CD4-positive, alpha-beta T cell treated with Interleukin-15 for 4 hours (primary cell): ENCODE measurements around the gene ELK4.

Source experiments
- DNase-seq: peaks from one replicate; pipeline ENCODE4 v3.0.0-alpha.2; 2020; ENCODE audit warnings: low spot score

The ELK4 gene

DNA sequence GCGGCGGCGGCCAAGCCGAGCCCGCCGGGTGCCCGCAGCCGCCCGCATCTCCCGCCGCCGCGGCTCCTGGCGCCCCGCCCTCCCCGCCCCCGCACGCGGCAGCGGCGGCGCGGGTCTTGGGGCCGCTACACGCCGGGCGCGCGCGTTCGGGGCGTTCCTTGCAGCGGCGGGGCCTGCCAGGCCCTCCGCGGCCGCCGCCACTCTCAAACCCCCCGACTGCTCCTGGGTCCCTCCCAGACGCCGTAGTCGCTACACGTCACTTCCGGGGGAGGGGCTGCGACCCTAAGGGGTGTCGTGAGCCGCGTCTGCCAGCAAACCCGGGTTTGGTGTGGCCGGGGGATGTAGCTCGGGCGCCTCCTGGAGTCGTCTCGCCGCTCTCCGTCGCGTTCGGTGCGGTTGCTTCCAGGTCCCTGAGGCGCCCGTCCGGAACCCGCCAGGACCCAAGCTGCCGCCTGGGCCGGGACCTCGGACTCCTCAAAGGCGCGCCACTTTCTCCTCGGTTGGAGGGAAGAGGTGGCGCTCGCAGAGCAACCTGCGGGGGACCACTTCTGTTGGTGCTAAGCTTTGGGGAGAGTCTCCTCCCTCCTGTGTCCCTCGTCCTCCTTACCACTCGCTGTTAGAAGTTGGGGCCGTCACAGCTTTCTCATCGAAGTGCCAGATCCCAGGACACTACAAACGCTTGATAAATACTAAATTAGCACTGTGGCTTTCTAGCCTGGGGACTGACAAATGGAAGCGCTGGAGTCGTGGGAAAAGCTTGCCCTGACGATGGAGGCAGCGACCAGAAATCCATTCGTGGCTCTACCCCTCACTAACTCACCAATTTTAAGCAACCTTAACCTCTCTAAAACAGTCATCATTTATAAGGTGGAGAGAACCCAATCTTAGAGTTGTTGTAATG is at the start of gene ELK4:
Gene ELK4, minus strand, starts transcription at position 244 of the 901 bp plus-strand sequence. CDS start 8,129 bp downstream, outside the sequence.
- peak; percentile 99 for DNase-seq

DNA sequence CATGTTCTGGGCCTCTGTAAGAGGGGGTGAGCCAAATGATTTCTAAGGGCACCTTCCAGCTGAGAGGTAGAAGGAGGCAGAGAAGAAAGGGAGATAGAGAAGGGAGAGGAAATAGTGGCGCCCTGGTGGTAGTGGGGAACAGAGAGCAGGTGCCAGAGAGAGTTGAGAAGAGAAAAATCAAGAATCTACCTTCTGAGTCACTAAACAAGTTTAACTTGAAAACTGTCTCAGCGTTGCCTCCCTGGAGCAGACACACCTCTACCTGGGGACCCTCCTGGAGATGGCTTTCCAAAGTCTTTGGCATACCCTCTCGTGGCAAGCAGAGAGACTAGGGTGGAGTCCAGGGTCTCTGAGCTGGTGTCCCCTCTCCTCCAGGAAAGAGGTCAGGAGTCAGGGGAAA is 49.6 kb upstream of the ELK4 start:
- DNase-seq = no peak

DNA sequence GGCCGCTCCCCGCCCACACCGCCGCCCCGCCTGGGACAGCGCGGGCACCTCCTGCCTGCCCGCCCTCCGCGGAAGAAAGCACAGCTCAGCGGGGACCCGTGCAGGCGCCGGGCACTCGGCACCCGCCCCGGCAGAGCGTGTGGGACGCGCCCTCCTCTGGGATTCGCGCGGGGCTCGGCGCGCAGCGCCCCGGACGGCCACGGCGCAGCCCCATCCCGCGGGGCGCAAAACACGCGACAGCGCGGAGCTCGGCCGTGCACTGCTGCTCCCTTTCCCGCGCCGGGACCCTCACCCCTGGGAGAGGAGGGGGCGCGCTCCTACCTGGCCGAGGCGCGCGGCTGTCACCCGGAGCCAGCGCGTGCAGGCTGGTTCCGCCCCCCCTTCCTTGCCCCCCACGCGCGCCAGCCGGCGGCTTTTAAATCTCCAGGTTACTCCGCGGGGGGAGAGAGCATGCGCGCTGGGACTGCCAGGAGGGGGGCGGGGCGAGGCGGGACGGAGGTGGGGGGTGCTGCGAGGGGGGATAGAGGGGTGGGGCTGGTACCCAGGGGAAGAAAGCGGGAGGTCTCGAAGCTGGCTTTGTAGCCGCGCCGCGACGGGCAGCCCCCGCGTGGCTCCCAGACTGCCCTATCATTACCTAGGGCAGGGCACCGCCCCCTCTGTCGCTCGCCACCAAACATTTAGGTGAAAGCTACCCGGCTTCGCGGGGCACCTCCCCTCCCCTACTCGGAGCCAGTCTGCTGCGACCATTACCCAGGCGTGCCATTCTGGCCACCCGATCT is 48.5 kb upstream of the ELK4 start, which contains the start of gene SLC45A3:
Gene SLC45A3, minus strand, starts transcription at position 437 of the 779 bp plus-strand sequence. CDS start 15,853 bp downstream, outside the sequence.
- no peak for DNase-seq

GRCh38 chr1:205678286-205679111 is 46.7 kb upstream of the ELK4 start:
- no peak for DNase-seq

DNA sequence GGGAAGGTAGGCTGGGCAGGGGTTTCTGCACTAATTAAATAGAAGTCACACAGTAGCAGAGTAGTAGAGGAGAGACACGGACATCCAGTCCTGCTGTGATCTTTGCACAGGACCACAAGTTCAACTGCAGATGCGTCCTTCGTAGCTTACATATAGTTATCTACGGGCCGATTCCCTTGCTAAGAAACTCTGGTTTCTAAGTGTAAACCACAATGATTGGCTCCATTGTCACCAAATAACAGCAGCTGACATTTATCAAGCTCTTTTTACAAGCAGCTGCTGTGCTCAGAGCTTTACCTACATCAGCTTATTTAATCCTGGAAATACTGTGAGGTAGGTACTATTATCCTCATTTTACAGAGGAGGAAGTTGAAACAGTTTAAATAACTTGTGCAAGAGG is 45.4 kb upstream of the ELK4 start:
- no peak for DNase-seq

DNA sequence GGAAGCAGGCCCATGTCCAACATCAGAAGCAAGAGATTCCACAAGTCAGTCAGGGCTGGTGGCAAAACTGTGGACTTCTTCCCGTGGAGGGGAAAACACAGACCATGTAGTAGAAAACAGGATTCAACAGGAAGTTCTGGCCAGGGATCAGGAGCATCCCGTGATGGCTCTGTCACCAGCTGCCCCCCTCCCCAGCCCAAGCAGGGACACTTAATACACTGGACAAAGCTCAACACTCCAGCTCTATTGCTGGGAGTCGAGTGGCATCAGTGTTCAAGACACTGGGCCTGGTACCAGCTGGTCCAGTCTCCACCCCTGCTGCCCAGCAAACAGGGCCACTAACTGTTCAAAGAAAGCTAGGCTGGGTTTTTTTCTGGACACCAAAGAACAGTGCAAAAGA is 44.8 kb upstream of the ELK4 start:
- DNase-seq = no peak

- no peak for DNase-seq
Measured at GRCh38 chr1:205676002-205676401, 44.2 kb upstream of the ELK4 start.

- no peak for DNase-seq
Measured at GRCh38 chr1:205675247-205675646, 43.4 kb upstream of the ELK4 start.

- no peak for DNase-seq
Measured at GRCh38 chr1:205672970-205673369, 41.2 kb upstream of the ELK4 start.

DNA sequence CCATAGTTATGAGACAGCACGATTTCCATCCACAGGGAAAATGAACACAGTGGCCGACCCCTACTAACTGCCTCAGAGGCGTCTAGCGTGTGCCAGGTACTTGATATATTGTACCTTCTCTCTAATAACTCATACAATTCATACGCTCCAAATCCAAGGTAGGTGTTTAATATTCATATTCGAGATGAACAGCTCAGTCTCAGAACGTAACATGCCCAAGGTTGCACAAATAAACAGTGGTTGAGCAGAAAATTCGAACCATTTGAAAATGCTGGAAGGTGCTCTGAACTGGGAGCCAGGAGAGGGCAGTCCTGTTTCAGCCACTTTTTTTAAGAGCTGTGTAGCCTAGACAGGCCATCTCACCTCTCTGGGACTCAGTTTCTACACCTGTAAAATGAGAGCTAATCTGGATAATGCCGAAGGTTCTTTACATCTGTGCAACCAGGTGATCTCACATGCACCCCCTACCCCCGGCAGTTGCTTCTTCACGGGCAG is 40.6 kb upstream of the ELK4 start:
- DNase-seq = no peak

DNA sequence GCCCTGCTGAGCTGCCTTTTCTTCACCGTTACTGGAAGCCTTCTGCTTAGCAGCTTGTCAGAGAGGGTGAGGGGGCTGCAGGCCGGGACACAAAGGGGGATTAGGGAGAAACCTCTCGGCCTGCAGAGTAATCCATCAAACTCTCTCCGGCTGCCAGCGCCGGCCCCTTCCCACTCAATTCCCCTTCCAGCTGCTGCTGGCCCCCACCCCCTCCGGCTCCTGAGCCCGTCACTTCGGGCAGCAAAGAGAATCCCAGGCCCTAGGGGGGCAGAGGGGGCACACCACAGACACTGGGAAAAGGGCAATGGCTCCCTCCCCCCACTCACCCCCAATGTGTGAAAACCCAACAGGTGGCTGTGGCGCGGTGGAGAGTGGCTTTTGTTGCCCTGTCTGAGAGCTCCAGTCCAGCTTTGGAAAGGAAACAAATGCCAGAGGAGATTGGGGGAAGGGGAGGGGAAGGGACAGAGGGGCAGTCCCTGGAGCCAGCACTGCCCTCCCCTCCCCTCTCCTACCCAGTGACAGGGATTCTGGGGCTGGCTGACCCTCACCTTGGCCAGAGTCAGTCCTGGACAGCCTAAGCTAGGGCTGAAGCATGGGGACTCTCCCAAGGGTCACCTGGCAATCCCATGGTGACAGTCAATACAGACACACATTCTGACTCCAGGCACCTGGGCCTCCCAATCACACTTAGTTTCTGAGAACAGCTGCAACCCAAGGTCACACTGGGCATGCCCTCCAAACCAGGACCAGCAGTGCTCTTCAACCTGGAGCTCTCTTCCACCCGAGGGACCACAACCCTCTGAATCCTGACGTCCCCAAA is 39.0 kb upstream of the ELK4 start:
- no peak for DNase-seq

GRCh38 chr1:205670150-205670446 is 38.3 kb upstream of the ELK4 start:
- no peak for DNase-seq

DNA sequence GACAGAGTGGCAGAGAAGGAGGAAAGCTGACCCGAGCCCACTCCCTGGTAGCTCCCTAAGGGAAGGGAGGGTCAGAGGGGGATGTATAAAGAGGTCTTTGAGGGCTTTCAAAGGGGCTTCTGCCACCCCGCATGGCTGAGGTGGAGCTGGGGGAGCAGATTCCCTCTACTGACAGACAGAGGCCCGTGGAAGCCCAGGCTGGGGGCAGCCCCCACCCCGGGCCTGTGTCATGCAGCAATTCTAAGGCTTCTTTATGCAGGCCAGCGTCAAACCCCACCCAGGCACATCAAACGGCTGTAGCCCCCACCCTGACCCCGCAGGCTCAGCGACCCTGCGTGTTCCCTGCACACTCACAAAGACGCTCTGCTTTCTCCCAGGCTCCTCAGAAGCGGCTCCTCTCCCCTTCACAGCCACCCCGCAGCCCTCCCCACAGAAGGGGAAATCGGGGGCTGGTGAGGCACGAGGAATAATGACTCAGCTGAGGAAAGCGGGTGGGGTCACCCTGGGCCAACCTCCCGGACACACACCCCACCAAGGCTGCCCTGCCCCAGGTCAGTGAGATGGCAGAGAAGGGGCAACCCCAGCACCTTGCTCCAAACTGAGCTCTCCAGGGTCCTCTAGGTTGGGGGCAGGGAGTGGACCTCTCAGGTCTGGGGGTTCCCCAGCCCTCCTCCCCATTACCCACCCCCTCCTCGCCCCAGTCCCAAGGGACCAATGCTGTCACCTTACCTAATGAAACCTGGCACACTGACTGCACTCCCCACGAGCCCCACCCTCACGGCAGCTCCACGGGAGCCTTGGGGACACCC is 37.7 kb upstream of the ELK4 start:
- no peak for DNase-seq

DNA sequence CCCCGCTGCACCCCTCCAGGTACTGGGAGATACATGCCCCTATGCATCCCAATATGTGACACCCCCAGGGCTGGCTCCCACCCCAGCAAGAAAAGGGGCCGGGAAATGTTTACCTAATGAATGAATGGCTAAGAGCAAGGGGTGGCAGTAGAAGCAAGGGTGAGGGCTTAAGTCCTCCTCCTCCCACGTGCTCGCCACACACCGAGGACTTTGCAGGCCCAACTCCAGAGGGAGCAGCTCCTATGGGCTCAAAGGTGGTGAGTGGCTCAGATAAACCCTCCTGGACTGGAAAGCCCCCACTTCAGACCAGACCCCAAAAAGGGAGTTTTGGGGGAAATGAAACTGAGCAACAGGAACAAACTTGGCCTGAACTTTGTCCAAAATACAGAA is 37.1 kb upstream of the ELK4 start:
- DNase-seq = no peak

GRCh38 chr1:205667909-205668643 is 36.3 kb upstream of the ELK4 start:
- no peak for DNase-seq

DNA sequence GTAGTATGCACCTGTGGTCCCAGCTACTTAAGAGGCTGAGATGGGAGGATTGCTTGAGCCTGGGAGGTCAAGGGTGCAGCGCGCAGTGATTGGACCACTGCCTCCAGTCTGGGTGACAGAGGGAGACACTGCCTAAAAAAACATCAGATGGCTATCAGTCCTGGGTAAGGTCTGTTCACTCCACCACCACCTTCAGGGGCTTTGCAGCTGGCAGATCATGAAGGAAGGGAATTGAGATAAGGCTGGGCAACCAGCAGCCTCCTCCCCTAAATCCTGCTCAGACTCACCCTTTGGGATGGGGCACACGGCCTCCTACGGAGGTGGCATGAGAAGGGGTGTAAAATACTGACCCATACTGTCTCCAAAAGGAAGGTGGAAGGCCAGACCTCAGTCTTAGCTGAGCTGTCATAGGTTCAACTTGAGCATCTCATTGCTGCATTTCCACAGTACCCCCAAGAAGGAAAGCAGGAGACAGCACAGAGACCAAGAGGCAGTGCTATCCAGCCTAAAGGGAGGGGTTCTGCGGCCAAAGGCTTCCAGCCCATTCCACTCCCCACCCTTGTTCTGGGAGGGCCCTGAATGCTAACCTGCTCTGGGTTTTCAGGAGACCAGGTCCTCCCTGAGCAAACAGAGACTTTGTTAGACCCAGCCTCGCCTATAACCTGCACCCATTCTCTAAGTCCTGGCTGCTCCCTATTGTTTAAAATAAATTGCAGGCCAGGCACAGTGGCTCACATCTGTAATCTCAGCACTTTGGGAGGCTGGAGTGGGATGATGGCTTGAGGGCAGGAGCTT is 34.8 kb upstream of the ELK4 start:
- DNase-seq = no peak

GRCh38 chr1:205665201-205666045 is 33.6 kb upstream of the ELK4 start:
- DNase-seq = no peak
